Muscle layer of colon (tissue), 2 donors: ENCODE measurements around the gene IRAG1.

Experiments used
- H3K27ac ChIP-seq: one replicate; pipeline ENCODE4 v1.7.0; 2013; ENCODE audit warnings: low read depth, mild to moderate bottlenecking, low read length, moderate library complexity
- H3K27me3 ChIP-seq, 2 donors: one replicate each; pipeline ENCODE4 v1.7.0; 2013; ENCODE audit warnings: low read length in 2 of 2, mild to moderate bottlenecking in 2 of 2; ENCODE audit not compliant: insufficient read depth in 2 of 2, control insufficient read depth in 1 of 2
- H3K36me3 ChIP-seq: one replicate; pipeline ENCODE4 v1.7.0; 2013; ENCODE audit warnings: mild to moderate bottlenecking, low read length; ENCODE audit not compliant: insufficient read depth
- H3K4me1 ChIP-seq: one replicate; pipeline ENCODE4 v1.7.0; 2013; ENCODE audit warnings: mild to moderate bottlenecking, low read length; ENCODE audit not compliant: insufficient read depth
- H3K4me3 ChIP-seq, 2 donors: one replicate each; pipeline ENCODE4 v1.7.0; 2013; ENCODE audit warnings: low read length in 2 of 2, low read depth in 1 of 2, mild to moderate bottlenecking in 1 of 2, moderate library complexity in 1 of 2
- H3K9ac ChIP-seq: one replicate; pipeline ENCODE4 v1.7.0; 2013; ENCODE audit warnings: low read length
- H3K9me3 ChIP-seq: one replicate; pipeline ENCODE4 v1.7.0; 2013; ENCODE audit warnings: mild to moderate bottlenecking, low read length
- donor health status: abdominal sarcoma.
- donor health status: Adenocarcinoma of cecum.

Gene IRAG1

DNA sequence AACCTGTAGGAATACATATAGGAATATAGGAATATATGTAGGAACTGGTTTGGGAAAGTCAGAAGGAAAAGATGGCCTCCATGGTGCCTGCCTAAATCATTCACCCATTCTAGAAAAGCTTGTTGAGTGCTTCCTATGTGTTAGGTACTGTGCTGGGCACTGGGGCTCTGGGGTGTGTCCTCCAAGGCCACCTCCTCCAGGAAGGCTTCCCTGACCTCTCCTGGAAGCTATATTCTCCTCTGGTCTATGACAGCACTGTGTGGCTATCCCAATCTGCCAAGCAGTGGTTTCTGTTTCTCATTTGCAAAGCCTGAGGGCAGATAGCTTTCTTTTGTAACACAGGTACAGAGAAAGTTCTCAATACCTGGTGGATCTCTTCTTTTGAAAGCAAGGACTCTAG lies 30.2 kb downstream of the IRAG1 start:
- no peak overlapping the region for H3K4me3 ChIP-seq
- H3K4me1 ChIP-seq, result peaks cover 77% of the 10 kb centered on the region
- peaks cover 4% of the 10 kb centered on the region for H3K36me3 ChIP-seq
- no peaks in the 10 kb centered on the region for H3K9me3 ChIP-seq
- no peak overlapping the region for H3K27ac ChIP-seq
- no peaks in the 10 kb centered on the region for H3K27me3 ChIP-seq
- H3K9ac ChIP-seq, result no peak overlapping the region

DNA sequence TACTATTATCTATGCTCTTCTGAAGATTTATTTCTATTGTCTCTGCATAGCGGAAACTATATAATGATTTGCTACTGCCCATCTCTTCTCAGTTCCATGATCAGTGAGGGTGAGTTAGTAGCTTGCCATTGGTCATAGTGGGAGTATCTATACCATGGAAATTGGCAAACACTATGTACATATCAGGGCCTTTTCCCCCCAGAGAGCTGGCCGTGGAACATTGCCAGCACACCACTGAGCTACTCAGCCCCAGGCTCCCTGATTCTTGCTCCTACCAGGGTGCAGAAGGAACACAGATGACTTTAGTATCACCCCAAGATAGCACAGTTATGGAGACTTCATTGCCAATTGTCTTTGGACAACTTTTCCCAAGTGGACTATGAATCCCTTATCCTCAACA lies 33.2 kb downstream of the IRAG1 start:
- no peaks in the 10 kb centered on the region for H3K27me3 ChIP-seq
- no peaks in the 10 kb centered on the region for H3K9me3 ChIP-seq
- H3K4me3 ChIP-seq, result no peak overlapping the region
- peaks cover 13% of the 10 kb centered on the region for H3K36me3 ChIP-seq
- H3K9ac ChIP-seq, result no peak overlapping the region
- no peak overlapping the region for H3K27ac ChIP-seq
- peaks cover 76% of the 10 kb centered on the region for H3K4me1 ChIP-seq

DNA sequence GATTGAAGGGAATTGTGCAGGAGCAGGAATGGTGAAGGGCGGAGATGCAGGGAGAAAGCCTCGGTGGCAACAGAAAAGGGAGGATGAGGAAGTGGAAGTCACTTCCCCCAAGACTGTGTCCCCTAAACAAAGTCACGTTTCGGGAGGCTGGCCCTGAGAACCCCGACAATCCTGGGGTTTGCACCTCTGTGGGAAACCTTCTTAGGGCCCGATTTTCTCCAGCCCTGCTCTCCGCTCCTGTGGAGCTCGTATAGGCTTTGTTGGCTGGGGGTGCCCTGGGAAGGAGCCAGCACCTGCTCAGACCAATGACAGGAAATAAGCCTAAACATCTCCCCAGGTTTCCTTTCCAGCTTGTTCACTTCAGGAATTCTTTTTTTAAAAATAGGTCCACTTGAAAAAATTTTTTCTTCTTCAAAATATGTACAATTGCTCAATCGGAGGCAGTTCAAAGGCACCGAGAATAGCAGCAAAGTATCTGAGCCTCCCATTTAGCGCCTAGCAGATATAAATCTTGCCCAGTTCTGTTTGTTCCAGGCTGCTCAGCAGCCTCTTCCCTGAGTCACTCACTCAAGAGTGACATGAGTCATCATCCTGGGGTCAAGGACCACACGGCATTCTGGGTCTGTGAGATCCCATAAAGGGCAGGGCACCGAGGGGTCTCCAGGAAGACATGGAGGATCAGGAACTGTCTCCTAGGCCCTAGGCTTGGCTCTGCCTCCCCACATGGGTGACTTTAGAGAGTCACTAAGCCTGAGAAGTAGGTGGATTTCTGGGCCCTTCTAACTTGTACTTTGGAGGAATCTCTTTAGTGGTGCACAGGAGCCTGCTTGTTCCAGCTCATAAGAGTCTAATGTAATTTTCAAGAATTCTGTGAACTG lies 34.0 kb downstream of the IRAG1 start:
- Histone ChIP-seq H3K4me1 (peaks cover 77% of the 10 kb centered on the region), H3K36me3 (peaks cover 13% of the 10 kb centered on the region), H3K9me3 (no peaks in the 10 kb centered on the region), H3K4me3 (peak overlapping the region in 1 of 2 donors; percentile 13), H3K9ac (peak overlapping the region; percentile 23), H3K27me3 (no peaks in the 10 kb centered on the region), H3K27ac (peak overlapping the region; percentile 52)

DNA sequence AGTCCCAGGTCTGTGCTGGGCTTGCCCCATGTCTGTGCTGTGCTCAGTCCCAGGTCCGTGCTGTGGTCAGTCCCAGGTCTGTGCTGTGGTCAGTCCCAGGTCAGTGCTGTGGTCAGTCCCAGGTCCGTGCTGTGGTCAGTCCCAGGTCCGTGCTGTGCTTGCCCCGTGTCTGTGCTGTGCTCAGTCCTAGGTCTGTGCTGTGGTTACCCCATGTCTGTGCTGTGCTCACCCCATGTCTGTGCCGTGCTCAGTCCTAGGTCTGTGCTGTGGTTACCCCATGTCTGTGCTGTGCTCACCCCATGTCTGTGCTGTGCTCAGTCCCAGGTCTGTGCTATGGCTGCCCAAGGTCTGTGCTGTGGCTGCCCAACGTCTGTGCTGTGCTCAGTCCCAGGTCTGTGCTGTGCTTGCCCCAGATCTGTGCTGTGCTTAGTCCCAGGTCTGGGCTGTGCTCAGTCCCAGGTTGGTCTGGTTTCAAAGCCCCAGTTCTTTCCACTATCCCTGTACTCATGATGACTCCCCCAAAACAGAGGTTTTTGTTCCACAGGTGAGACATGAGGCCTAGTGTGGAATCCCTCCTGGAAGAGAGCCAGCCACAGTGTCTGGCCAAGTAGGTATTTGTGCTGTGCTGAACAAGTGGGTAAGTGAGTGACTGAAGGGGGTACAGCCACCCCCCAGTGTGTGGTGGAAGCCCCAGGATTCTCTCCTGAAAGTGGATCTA lies 34.8 kb downstream of the IRAG1 start:
- no peaks in the 10 kb centered on the region for H3K27me3 ChIP-seq
- H3K27ac ChIP-seq, result peak overlapping the region; percentile 52
- peaks cover 77% of the 10 kb centered on the region for H3K4me1 ChIP-seq
- peaks cover 12% of the 10 kb centered on the region for H3K36me3 ChIP-seq
- peak overlapping the region in 1 of 2 donors; percentile 13 for H3K4me3 ChIP-seq
- peak overlapping the region; percentile 23 for H3K9ac ChIP-seq
- H3K9me3 ChIP-seq, result no peaks in the 10 kb centered on the region

DNA sequence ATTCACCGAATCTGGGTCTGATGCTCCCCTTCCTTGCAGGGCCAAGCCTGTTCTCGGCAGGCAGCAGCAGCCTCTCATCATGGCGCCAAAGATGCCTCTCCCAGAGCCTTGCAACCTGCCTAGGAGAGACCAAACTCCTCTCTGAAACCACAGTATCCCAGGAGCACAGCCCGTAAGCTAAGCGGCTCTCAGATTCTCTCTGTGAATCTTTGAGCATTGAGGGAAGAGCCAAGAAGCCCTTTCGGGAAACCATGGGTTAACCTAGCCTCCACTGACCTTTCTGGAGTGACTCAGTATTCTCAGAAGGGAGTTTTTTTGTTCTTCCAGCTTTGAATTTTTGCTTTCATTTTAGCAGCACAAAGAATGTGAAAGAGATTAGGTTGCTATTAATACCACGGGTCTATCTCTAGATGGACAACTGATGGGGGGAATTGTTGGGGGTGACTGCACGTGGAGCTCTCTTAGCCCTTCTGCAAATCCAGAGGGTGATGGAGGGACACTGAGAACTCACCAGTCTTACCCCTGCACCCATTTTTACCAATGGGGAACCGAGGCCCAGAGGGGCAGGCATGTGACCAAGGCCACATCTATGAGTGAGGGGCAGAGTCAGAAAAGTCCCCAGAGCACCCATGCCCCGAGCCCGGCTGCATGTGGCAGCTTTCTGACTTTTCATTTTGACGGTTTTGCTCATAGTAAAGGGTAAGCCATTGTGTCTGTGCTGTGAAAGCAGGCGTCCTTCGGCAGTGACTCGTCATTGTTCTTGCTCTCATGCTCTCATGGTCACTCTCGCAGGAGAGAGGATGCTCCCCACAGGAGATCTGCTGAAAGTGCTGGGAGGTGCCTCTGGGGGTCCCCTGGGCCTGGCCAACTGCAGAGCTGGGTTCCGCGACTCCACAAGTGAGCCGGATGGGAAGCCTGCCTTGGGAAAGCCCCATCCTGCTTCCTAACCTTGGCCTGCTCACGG lies 36.0 kb downstream of the IRAG1 start:
- Histone ChIP-seq H3K9me3 (no peaks in the 10 kb centered on the region), H3K4me1 (peaks cover 86% of the 10 kb centered on the region), H3K36me3 (peaks cover 9% of the 10 kb centered on the region), H3K27ac (peak overlapping the region; percentile 28), H3K4me3 (peak overlapping the region; percentile 0 to 13), H3K27me3 (no peaks in the 10 kb centered on the region), H3K9ac (peak overlapping the region; percentile 23)

DNA sequence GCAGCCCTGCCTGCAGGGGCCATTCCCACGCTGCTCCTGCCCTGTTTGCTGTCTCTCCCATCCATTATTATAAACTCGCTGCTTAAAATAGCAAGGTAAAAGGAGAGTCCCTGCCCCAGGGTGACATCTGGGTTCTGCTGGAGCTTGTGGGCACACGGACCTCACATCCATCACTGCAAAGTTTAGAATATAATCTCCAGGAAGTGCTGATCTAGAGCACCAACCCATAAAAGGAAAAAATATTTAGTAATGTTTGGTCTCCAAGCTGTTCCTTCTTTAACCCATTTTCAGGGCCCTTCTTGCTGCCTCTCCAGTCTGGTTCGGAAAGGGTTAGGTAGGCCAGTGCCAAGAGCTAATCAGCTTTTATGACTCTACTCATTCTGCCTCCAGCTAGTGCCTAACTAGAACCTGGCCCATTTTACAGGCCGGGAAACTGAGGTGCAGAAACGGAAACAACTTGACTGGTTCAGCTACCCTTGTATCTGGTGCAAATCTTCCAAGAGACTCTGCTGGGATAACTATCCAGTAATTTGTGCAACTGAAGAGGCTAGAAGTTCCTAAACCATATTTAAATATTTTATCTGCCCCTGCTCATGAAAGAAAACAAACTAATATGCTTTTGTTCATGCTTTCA lies 37.5 kb downstream of the IRAG1 start:
- H3K4me3 ChIP-seq, result no peak overlapping the region
- H3K27me3 ChIP-seq, result no peaks in the 10 kb centered on the region
- no peak overlapping the region for H3K9ac ChIP-seq
- H3K36me3 ChIP-seq, result peaks cover 9% of the 10 kb centered on the region
- H3K9me3 ChIP-seq, result no peaks in the 10 kb centered on the region
- peak overlapping the region; percentile 19 for H3K27ac ChIP-seq
- peaks cover 92% of the 10 kb centered on the region for H3K4me1 ChIP-seq

DNA sequence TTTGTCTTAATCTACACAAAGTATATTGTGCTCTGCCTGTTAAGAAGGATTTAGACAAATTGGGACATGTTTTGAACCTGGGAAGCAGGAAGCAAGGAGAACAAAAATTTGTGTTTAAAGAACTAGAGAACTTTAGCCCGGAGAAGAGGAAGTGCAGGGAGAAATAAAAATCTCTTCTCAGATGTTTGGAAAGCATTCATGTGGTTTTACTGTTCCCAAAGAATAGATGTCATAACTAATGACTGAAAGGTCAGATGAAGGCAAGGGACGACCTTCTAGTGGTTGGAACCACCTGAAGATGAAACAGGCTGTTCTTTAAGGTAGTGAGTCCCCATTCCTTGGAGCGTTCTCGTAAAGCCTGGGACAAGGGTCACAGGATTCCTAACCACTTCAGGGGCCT lies 38.3 kb downstream of the IRAG1 start:
- peaks cover 9% of the 10 kb centered on the region for H3K36me3 ChIP-seq
- H3K9ac ChIP-seq, result no peak overlapping the region
- peaks cover 84% of the 10 kb centered on the region for H3K4me1 ChIP-seq
- H3K27me3 ChIP-seq, result no peaks in the 10 kb centered on the region
- peak overlapping the region; percentile 15 for H3K27ac ChIP-seq
- no peaks in the 10 kb centered on the region for H3K9me3 ChIP-seq
- H3K4me3 ChIP-seq, result no peak overlapping the region

DNA sequence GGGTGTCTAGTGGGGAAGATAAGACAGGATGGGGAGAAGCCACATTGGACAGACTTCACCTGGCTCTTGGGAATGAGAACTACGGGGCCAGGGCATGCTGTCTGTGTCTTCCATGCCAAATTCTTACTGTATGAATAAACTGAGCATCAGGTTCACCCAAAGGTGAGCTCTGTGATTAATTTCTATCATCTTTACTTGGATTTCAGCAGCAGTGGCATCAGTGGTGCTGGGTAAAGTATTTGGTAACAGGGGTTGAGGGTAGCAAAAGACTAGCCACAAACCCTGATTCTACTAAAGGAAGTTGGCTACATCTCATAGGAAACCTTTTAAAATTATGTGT lies 38.8 kb downstream of the IRAG1 start:
- Histone ChIP-seq H3K4me1 (peaks cover 81% of the 10 kb centered on the region), H3K9ac (no peak overlapping the region), H3K4me3 (no peak overlapping the region), H3K9me3 (no peaks in the 10 kb centered on the region), H3K36me3 (peaks cover 12% of the 10 kb centered on the region), H3K27me3 (no peaks in the 10 kb centered on the region), H3K27ac (peak overlapping the region; percentile 15)

DNA sequence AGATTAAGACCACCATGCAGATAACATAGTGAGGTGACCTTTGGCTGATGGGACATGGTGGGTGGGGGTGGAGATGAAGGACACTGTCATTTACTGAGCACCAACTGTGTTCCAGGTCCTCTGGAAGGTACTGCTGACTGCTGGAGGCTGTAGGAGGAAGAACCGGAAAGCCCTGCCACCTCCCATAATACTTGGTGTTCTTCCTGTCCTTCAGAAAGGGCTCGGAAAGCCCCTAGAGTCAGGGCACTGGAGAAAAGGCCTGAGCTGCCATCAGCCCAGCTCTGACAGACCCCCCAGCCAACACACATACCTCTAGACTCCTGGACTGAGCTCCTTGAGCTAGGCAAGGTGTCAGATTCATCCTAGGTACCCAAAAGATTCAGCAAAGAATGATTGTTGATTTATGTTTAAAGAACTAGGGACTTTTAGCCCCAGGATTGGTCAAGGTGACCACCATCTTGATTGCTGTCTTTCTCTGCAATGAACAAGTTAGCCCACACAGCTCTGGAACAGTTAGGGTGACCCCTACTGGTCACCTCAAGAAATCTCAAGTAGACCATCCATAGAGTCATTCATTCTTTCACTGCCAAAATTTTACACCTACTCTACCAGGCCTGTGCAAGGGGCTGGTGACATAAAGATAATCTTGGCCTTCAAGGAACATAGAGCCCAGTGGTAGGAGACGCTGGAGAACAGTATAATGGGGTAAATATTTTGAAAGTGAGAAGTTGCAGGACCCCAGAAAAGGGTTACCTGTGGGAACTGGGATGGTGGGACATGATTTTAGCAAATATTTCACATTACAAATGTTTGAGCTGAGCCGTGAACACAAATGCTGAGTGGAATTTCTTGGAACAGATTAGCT lies 39.4 kb downstream of the IRAG1 start:
- Histone ChIP-seq H3K9ac (no peak overlapping the region), H3K27ac (no peak overlapping the region), H3K4me1 (peaks cover 81% of the 10 kb centered on the region), H3K27me3 (no peaks in the 10 kb centered on the region), H3K9me3 (no peaks in the 10 kb centered on the region), H3K36me3 (peaks cover 16% of the 10 kb centered on the region), H3K4me3 (no peak overlapping the region)

DNA sequence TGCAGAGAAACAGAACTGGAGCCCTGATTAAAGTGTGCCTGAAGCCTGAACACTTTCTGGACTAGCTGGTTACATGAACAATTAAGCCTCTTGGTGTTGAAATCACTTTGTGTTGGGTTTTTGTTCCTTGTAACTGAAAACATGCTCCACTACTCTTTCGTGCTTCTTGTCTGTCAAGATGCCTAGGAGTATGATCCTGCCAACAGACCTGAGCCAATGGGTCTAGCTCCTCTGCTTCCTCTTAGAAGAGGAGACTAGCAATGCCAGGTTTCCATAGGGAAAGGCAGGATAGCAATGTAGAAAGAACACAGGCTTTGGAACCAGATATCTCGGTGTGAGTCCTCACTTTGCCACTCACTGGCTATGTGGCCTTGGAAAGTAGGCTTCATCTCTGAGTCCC lies 40.3 kb downstream of the IRAG1 start:
- Histone ChIP-seq H3K27me3 (no peaks in the 10 kb centered on the region), H3K36me3 (peaks cover 23% of the 10 kb centered on the region), H3K9me3 (no peaks in the 10 kb centered on the region), H3K4me3 (no peak overlapping the region), H3K27ac (no peak overlapping the region), H3K4me1 (peaks cover 74% of the 10 kb centered on the region), H3K9ac (no peak overlapping the region)
